Common myeloid progenitor, CD34-positive (primary cell): ENCODE results near the gene FUCA1.

ENCODE experiments used
- CTCF ChIA-PET: fragments of 350-600 bp; sonication (Branson Sonifier 250); formaldehyde crosslinking; loops from one replicate; lab custom pipeline; 2021; ENCODE audit warnings: antibody characterized with exemption; lab: Charles Lee
- POLR2A ChIA-PET: fragments of 350-600 bp; sonication (Branson Sonifier 250); formaldehyde crosslinking; loops from one replicate; lab custom pipeline; 2021; ENCODE audit warnings: antibody characterized with exemption; lab: Charles Lee
- DNase-seq, 3 donors: peaks; one replicate each; pipeline versions ENCODE4 v3.0.0 to v3.0.0-alpha.2; 2013
- H3K27ac ChIP-seq, 2 experiments: 1 replicate in 1 of 2; 2 replicates in 1 of 2; pipeline ENCODE4 v1.7.0; 2013; ENCODE audit warnings: inconsistent platforms in 2 of 2, low read length in 2 of 2, mild to moderate bottlenecking in 2 of 2, low read depth in 1 of 2, moderate library complexity in 1 of 2; ENCODE audit not compliant: severe bottlenecking in 2 of 2, insufficient read depth in 1 of 2, poor library complexity in 1 of 2
- H3K27me3 ChIP-seq, 5 experiments: replicated peaks in 2 of 5; 1 replicate in 3 of 5; 2 replicates in 2 of 5; pipeline versions ENCODE4 v1.6.1 to v1.7.0; 2013; ENCODE audit warnings: low read length in 4 of 5, mild to moderate bottlenecking in 2 of 5, moderate library complexity in 2 of 5, inconsistent platforms in 1 of 5; ENCODE audit not compliant: insufficient read depth in 5 of 5, control insufficient read depth in 4 of 5
- H3K36me3 ChIP-seq, 4 experiments: 1 replicate in 2 of 4; 2 replicates in 2 of 4; pipeline versions ENCODE4 v1.6.1 to v1.7.0; 2013; ENCODE audit warnings: low read length in 3 of 4, control low read depth in 1 of 4, mild to moderate bottlenecking in 1 of 4; ENCODE audit not compliant: control insufficient read depth in 4 of 4, insufficient read depth in 4 of 4
- H3K4me1 ChIP-seq, 4 experiments: 1 replicate in 3 of 4; 2 replicates in 1 of 4; pipeline versions ENCODE4 v1.6.1 to v1.7.1; 2013; ENCODE audit warnings: low read length in 3 of 4, mild to moderate bottlenecking in 3 of 4, control low read depth in 1 of 4, inconsistent platforms in 1 of 4, moderate library complexity in 1 of 4; ENCODE audit not compliant: control insufficient read depth in 4 of 4, insufficient read depth in 4 of 4; ENCODE audit errors: control extremely low read depth in 1 of 4
- H3K4me3 ChIP-seq, 7 experiments: 1 replicate in 4 of 7; 2 replicates in 3 of 7; pipeline versions ENCODE4 v1.5.1 to v1.7.0; 2013; ENCODE audit warnings: mild to moderate bottlenecking in 7 of 7, low read length in 6 of 7, moderate library complexity in 6 of 7, inconsistent platforms in 2 of 7, low read depth in 2 of 7, control low read depth in 1 of 7; ENCODE audit not compliant: insufficient read depth in 4 of 7, control insufficient read depth in 1 of 7; ENCODE audit errors: extremely low read depth in 1 of 7
- H3K9me3 ChIP-seq, 5 experiments: 1 replicate in 4 of 5; 2 replicates in 1 of 5; pipeline versions ENCODE4 v1.6.1 to v1.7.1; 2013; ENCODE audit warnings: low read length in 4 of 5, mild to moderate bottlenecking in 2 of 5, inconsistent platforms in 1 of 5, low read depth in 1 of 5, moderate library complexity in 1 of 5; ENCODE audit not compliant: control insufficient read depth in 4 of 5, insufficient read depth in 2 of 5; ENCODE audit errors: control extremely low read depth in 1 of 5
- WGBS: methylation state at CpG from one replicate; pipeline ENCODE4 v1.1.5; 2013; ENCODE audit not compliant: insufficient coverage; 5-methylcytosine and 5-hydroxymethylcytosine counted together

FUCA1 gene

DNA sequence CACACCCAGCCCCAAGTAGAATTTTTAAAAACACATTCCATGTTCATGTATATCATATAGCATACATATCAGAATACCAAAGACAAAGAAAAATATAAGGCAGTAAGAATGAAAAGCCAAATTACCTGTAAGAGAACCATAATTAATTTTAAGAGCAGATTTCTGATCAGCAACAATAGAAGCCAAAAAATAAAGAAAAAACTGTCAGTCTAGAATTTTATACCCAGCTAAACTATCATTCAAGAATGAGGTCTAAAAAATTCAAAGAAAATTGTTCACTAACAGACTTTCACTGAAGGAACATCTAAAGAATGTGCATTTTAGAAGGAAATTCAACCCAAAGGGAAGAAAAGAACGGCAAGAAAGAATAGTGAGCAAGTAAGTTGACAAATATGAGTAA lies 10.6 kb upstream of the FUCA1 start:
- H3K36me3 ChIP-seq, result peaks cover 0 to 17% (median 0%) of the 10 kb centered on the region in 4 experiments
- no CpG with 5 or more reads among the region's 1 CpG for WGBS
- no peak overlapping the region for H3K27ac ChIP-seq
- peaks cover 1 to 22% (median 6%) of the 10 kb centered on the region in 5 experiments for H3K9me3 ChIP-seq
- DNase-seq, result peak in 1 of 3 donors; percentile 23
- H3K27me3 ChIP-seq, result no peaks in the 10 kb centered on the region
- no peaks in the 10 kb centered on the region for H3K4me1 ChIP-seq
- no peak overlapping the region for H3K4me3 ChIP-seq
- POLR2A ChIA-PET, result no interaction called here
- CTCF ChIA-PET, result interaction anchor here (1.0 to 2.1 kb wide), 4 partner anchors 19 to 69 kb away, joined by 3 to 6 read pairs (median 3); no protein-coding TSS in a partner anchor

DNA sequence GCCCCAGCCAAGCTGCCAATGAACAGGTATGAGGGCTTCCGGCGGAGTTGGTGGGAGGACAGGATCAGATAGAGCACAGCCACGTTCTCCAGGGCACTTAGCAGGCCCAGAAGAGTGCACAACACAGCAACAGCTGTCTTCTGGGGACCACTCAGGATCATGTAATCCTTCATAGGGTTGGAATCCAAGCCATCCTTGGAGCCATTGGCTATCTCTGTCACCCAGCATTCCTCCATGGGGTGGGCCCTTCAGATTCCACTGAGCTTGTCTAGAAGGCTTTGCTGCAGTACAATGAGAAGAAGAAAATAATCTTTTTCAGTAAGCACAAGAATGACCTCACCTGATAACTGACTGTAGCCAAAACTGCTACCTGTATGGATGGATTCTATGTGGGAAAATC lies 7.3 kb upstream of the FUCA1 start:
- Histone ChIP-seq H3K27ac (no peak overlapping the region), H3K36me3 (peaks cover 0 to 14% (median 0%) of the 10 kb centered on the region in 4 experiments), H3K27me3 (no peaks in the 10 kb centered on the region), H3K4me3 (no peak overlapping the region), H3K4me1 (no peaks in the 10 kb centered on the region), H3K9me3 (peaks cover 1 to 22% (median 6%) of the 10 kb centered on the region in 5 experiments)
- ChIA-PET POLR2A (no interaction called here), CTCF (interaction anchor here (1.6 kb wide), 2 partner anchors 10 to 64 kb away, joined by 3 to 5 read pairs; no protein-coding TSS in a partner anchor)
- 97% methylated on average over 3 of the region's 3 CpGs for WGBS
- DNase-seq, result no peak

DNA sequence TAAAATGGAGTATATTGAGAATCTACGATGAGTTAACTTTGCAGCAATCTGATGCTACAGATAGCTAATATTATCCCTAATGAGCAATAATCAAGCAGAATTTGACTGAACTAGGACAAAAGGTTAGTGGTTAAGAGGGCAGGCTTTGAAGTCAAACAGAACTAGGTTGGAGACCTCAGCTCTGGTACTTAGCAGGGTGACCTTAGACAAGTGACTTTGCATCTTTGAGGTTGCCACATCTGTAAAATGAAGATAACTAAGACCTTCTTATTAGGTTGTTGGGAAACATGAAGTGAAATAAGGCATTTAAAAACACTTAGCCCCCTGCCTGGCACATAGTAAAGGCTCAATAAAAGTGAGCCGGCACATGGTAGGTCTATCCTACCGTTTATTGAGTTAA lies 4.3 kb upstream of the FUCA1 start:
- Histone ChIP-seq H3K4me3 (no peak overlapping the region), H3K27me3 (no peaks in the 10 kb centered on the region), H3K9me3 (no peaks in the 10 kb centered on the region), H3K27ac (no peak overlapping the region), H3K36me3 (peaks cover 0 to 14% (median 0%) of the 10 kb centered on the region in 4 experiments), H3K4me1 (peaks cover 4 to 21% (median 15%) of the 10 kb centered on the region in 4 experiments)
- CTCF ChIA-PET, result interaction anchor here (1.3 to 9.2 kb wide), 2 partner anchors 12 to 62 kb away, joined by 5 to 68 read pairs; no protein-coding TSS in a partner anchor
- DNase-seq, result peak in 2 of 3 donors; percentile 44 to 65
- 100% methylated on average over 2 of the region's 3 CpGs for WGBS
- POLR2A ChIA-PET, result no interaction called here

DNA sequence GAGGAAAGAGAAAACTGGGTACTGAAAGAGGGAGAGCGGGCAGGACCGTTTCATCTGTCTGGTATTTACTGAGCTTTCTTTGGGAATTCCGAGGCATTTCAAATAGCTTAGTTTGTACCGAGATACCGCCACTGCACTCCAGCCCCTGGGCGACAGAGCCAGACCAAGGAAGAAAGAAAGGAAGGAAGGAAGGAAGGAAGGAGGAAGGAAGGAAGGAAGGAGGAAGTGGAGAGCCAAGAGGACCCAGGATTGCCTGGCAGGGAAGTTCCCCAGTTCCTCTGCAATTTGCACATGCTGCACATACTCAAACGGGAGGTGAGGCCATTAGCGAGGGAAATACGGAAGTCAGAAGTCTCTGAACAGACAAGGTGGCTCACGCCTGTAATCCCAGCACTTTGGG lies 961 bp upstream of the FUCA1 start:
- ChIA-PET POLR2A (no interaction called here), CTCF (interaction anchor here (0.8 to 9.2 kb wide), 11 partner anchors 12 to 243 kb away, joined by 3 to 68 read pairs (median 5); partner anchors contain the start of genes CNR2, MYOM3 and PITHD1)
- Histone ChIP-seq H3K27me3 (no peaks in the 10 kb centered on the region), H3K27ac (no peak overlapping the region), H3K4me3 (peak overlapping the region in 4 of 7 experiments; percentile 24 to 87 (median 72)), H3K36me3 (peaks cover 3 to 8% (median 6%) of the 10 kb centered on the region in 4 experiments), H3K9me3 (no peaks in the 10 kb centered on the region), H3K4me1 (peaks cover 15 to 44% (median 29%) of the 10 kb centered on the region in 4 experiments)
- WGBS, result 27% methylated on average over 5 of the region's 10 CpGs
- DNase-seq, result peak in 1 of 3 donors; percentile 22

DNA sequence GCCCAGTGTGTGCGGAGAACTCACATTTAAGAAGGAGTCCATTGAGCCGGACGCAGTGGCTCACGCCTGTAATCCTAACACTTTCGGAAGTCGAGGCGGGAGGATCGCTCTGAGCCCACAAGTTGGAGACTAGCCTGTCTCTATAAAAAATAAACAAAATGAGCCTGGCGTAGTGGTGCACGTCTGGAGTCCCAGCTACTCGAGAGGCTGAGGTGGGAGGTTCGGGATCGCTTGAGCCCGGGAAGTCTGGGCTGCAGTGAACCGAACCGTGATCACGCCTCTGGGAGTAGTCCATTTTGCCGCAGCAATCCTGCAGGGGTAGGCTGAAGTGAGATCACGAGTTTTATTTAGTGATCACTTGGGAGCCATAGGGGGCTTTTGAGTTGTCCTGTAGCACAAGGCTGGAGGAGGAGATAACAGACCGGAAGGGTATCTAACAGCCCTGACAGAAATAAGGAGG lies 497 bp upstream of the FUCA1 start:
- Histone ChIP-seq H3K4me1 (peaks cover 15 to 44% (median 29%) of the 10 kb centered on the region in 4 experiments), H3K27ac (peak overlapping the region in 1 of 2 experiments; percentile 55), H3K27me3 (no peaks in the 10 kb centered on the region), H3K9me3 (no peaks in the 10 kb centered on the region), H3K36me3 (peaks cover 0 to 8% (median 6%) of the 10 kb centered on the region in 4 experiments), H3K4me3 (peak overlapping the region; percentile 24 to 87 (median 82))
- WGBS, result 26% methylated on average over 20 of the region's 20 CpGs
- CTCF ChIA-PET, result interaction anchor here (0.8 to 9.2 kb wide), 10 partner anchors 13 to 91 kb away, joined by 3 to 68 read pairs (median 5); partner anchors contain the start of genes CNR2 and PITHD1
- POLR2A ChIA-PET, result no interaction called here
- DNase-seq, result peak; percentile 22 to 62 (median 54)

DNA sequence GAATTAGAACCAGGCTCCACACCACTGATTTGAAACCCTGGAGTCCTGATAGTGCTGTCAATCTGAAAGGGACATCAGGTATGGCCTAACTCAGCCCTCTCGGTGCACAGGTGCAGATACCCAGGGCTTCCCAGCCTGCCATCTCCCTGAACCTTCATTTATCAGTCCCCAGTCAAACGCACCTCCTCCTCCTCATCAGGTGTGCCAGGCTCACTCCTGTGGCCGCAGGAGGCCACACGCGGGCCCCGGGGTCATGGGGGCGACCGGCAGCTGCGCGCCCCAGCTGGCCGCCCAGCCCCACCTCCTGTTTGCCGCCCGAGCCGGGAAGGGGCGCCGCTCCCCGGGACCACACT lies 572 bp downstream of the FUCA1 start:
- WGBS, result 0% methylated on average over 6 of the region's 17 CpGs
- Histone ChIP-seq H3K4me3 (peak overlapping the region; percentile 63 to 87 (median 82)), H3K27ac (no peak overlapping the region), H3K27me3 (no peaks in the 10 kb centered on the region), H3K9me3 (no peaks in the 10 kb centered on the region), H3K36me3 (peaks cover 6 to 13% (median 12%) of the 10 kb centered on the region in 4 experiments), H3K4me1 (peaks cover 15 to 44% (median 29%) of the 10 kb centered on the region in 4 experiments)
- POLR2A ChIA-PET, result no interaction called here
- CTCF ChIA-PET, result interaction anchor here (0.8 to 9.2 kb wide), 2 partner anchors 54 to 57 kb away, joined by 3 to 68 read pairs; no protein-coding TSS in a partner anchor
- no peak for DNase-seq

DNA sequence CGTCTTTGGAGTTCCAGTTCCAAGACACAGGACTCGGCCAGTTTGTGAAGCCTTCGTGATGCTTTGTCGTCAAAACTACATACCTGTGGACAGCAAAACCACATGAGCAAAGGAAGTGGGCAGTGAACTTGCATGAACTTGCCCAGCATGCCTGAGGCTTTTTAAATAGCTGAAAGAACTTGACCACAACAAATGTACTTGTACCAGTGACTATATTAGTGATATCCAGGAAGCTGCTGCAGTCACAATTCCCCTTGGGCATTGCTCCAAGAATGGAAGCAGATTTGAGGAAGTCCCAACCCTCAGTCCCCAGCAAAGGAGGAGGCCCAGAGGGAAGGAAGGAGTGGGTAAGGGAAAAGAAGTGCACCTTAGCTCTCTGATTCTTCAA lies 2.6 kb downstream of the FUCA1 start:
- Histone ChIP-seq H3K27ac (no peak overlapping the region), H3K4me1 (peaks cover 15 to 44% (median 29%) of the 10 kb centered on the region in 4 experiments), H3K36me3 (peaks cover 12 to 26% (median 18%) of the 10 kb centered on the region in 4 experiments), H3K9me3 (no peaks in the 10 kb centered on the region), H3K4me3 (no peak overlapping the region), H3K27me3 (no peaks in the 10 kb centered on the region)
- ChIA-PET POLR2A (no interaction called here), CTCF (interaction anchor here (1.1 to 9.2 kb wide), 5 partner anchors 16 to 344 kb away, joined by 3 to 68 read pairs (median 5); no protein-coding TSS in a partner anchor)
- 54% methylated on average over 4 of the region's 4 CpGs for WGBS
- DNase-seq, result peak; percentile 25 to 39 (median 29)
